ENCODE measurements around the gene NEK4. TPM values are rescaled to one million over a fixed set of nuclear protein-coding genes. Genes with fewer than 3 reads are reported as not detected.

NEK4 gene
- total and polyA plus RNA-seq, 8 donors, result 23.6 to 35.0 (median 28.5) TPM

DNA sequence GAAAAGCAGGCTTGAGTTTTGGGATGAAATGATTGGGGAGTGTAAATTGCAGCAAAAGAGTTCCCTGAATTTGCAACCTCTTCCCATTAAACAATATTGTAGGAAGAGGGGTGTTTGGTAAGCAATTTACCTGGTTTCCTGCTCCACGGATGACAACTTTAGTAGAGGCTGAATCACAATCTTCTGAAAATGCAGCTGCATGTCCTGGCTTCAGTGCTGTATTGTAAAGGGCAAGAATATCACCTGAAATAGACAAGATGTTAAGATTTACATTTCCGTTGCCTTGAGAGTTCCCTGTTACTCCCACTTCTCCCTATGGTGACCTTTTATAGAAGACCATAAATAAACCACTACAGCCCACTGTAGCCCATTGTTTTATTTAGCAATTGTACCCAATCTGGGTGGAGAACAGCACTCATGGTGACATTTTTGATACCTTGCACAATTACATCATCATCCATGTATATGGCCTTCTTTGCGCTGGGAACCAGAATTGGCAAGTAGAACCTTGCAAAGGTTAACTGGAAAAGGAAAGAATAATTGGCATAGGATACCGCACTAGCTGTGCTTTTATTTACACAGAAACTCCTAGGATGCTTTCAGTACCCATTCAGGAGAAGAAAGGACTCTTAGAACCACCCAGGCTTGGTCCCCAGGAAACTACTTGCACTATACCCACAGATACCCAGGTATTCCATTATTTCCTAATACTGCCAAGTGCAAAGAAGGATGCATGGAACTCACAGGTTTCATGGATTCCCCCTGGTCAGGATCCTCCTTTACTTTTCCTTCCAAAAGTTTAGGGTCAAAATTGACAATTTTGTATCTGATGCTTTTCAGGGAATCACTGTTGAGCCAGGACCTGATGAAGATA is 74.7 kb downstream of the NEK4 start:
- no peak for TF ChIP-seq CTCF (IDR thresholded peaks at IDR 0.05)
- H3K27ac ChIP-seq, result no peak overlapping the region
- H3K36me3 ChIP-seq, result peaks cover 4 to 88% of the 10 kb centered on the region in 2 donors
- DNase-seq, result no peak
- no peak overlapping the region for H3K4me3 ChIP-seq
- H3K4me1 ChIP-seq, result no peaks in the 10 kb centered on the region
- intact Hi-C loops (cut with DNase I), result no loop called here
- no peaks in the 10 kb centered on the region for H3K9me3 ChIP-seq
- no peaks in the 10 kb centered on the region for H3K27me3 ChIP-seq
- no peak for ATAC-seq

GRCh38 chr3:52694528-52695189 is 76.1 kb downstream of the NEK4 start:
- no peaks in the 10 kb centered on the region for H3K9me3 ChIP-seq

DNA sequence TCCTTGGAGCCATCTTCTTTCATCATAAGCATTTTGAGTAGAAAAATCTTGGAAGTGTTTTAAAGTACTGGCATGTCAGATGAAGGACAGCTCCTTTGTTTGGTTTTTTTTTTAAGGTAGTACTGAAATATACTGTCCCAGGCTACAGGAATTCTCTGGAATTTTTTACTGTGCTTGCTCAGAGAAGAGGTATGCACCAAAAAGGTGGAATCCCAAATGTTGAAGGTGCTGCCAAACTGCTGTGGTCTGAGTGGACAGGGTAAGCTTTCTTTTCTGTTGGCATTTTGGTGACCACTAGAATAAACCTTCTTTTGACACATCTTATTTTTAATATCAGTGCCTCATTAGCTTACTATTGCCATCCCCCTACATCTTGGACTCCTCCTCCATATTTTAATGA is 77.7 kb downstream of the NEK4 start:
- intact Hi-C loops (cut with DNase I), result no loop called here

More at GRCh38 chr3:52694528-52695189, 76.1 kb downstream of the NEK4 start:
- intact Hi-C loops (cut with DNase I), result no loop called here
- H3K27me3 ChIP-seq, result no peaks in the 10 kb centered on the region
- no peak for TF ChIP-seq CTCF (IDR thresholded peaks at IDR 0.05)
- peaks cover 6 to 98% of the 10 kb centered on the region in 2 donors for H3K36me3 ChIP-seq
- no peak overlapping the region for H3K27ac ChIP-seq
- no peak overlapping the region for H3K4me3 ChIP-seq
- ATAC-seq, result no peak
- no peaks in the 10 kb centered on the region for H3K4me1 ChIP-seq
- DNase-seq, result no peak

GRCh38 chr3:52690560-52690959 is 80.2 kb downstream of the NEK4 start:
- H3K4me1 ChIP-seq, result peaks cover 7 to 25% of the 10 kb centered on the region in 2 donors
- intact Hi-C loops (cut with DNase I), result no loop called here
- H3K9me3 ChIP-seq, result no peaks in the 10 kb centered on the region
- H3K27ac ChIP-seq, result no peak overlapping the region
- TF ChIP-seq CTCF (IDR thresholded peaks at IDR 0.05), result no peak
- no peak overlapping the region for H3K4me3 ChIP-seq
- no peak for ATAC-seq
- no peaks in the 10 kb centered on the region for H3K27me3 ChIP-seq
- peaks cover 12 to 85% of the 10 kb centered on the region in 2 donors for H3K36me3 ChIP-seq
- DNase-seq, result no peak

More for the DNA sequence above, 77.7 kb downstream of the NEK4 start:
- Histone ChIP-seq H3K4me3 (no peak overlapping the region), H3K27ac (no peak overlapping the region), H3K9me3 (no peaks in the 10 kb centered on the region), H3K27me3 (no peaks in the 10 kb centered on the region), H3K36me3 (peaks cover 12 to 100% of the 10 kb centered on the region in 2 donors), H3K4me1 (peaks cover 0 to 4% of the 10 kb centered on the region in 2 donors)
- ATAC-seq (no peak), DNase-seq (no peak)
- no peak for TF ChIP-seq CTCF (IDR thresholded peaks at IDR 0.05)

DNA sequence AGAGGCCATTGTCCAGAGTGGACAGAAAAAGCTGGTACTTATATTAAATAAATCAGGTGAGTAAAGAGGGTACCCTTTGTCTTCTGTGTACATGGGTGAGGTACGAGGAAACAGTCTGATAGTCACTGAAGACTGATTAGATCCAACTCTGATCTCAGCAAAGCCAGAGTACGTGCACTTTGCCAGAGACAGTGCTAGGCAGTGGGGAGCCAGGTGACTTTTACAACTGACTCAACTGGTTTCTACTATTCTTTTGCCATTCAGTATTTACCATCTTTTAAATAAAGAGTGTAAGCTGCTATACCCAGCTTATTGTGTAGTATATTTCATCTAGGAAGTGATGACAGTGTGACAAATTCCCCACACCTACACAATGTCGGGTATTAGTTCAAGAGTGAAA is 81.6 kb downstream of the NEK4 start:
- H3K9me3 ChIP-seq, result no peaks in the 10 kb centered on the region
- peaks cover 14 to 36% of the 10 kb centered on the region in 2 donors for H3K4me1 ChIP-seq
- H3K27me3 ChIP-seq, result no peaks in the 10 kb centered on the region
- H3K27ac ChIP-seq, result no peak overlapping the region
- no peak overlapping the region for H3K4me3 ChIP-seq
- no peak for TF ChIP-seq CTCF (IDR thresholded peaks at IDR 0.05)
- ATAC-seq, result no peak
- peaks cover 12 to 71% of the 10 kb centered on the region in 2 donors for H3K36me3 ChIP-seq
- DNase-seq, result no peak
- intact Hi-C loops (cut with DNase I), result no loop called here
